ENCODE measurements around the gene ABHD10.
A peak's percentile ranks its signal among the peaks of the same experiment; 100 is the strongest.

ABHD10 gene

GRCh38 chr3:111963424-111963823 is 15.4 kb upstream of the ABHD10 start:
- H3K4me2 ChIP-seq (ENCODE audit: low read length), result no peak overlapping the region
- no peaks in the 10 kb centered on the region for H3K9me3 ChIP-seq (ENCODE audit: insufficient read depth, low read depth, low read length)
- H3K23ac ChIP-seq (ENCODE audit: low read length), result no peak overlapping the region
- H3K18ac ChIP-seq (ENCODE audit: low read length), result no peak overlapping the region
- H2BK5ac ChIP-seq (ENCODE audit: low read depth, low read length, poor library complexity), result no peak overlapping the region
- no peak overlapping the region for H3K9ac ChIP-seq (ENCODE audit: low read length)
- no peak overlapping the region for H2BK12ac ChIP-seq (ENCODE audit: low read length)
- H3K79me1 ChIP-seq (ENCODE audit: low read length), result no peaks in the 10 kb centered on the region
- no peak overlapping the region for H4K91ac ChIP-seq (ENCODE audit: low read depth, low read length)
- peaks cover 7 to 18% of the 10 kb centered on the region in 2 experiments for H3K36me3 ChIP-seq (ENCODE audit: control insufficient read depth in 1 of 2, insufficient read depth in 2 of 2, low read length in 2 of 2)
- H3K27me3 ChIP-seq (ENCODE audit: insufficient read depth, low read length), result no peaks in the 10 kb centered on the region
- H3K27ac ChIP-seq (ENCODE audit: low read depth, low read length), result no peak overlapping the region
- DNase-seq, result peak in 1 of 2 donors; percentile 34
- no peak overlapping the region for H3K4ac ChIP-seq (ENCODE audit: low read depth, low read length)
- no peak overlapping the region for H4K8ac ChIP-seq (ENCODE audit: low read depth, low read length)
- no peaks in the 10 kb centered on the region for H3K79me2 ChIP-seq (ENCODE audit: control insufficient read depth, insufficient read depth, low read length, poor library complexity)
- H2AK5ac ChIP-seq (ENCODE audit: low read length), result no peak overlapping the region
- H3K4me1 ChIP-seq (ENCODE audit: control insufficient read depth in 1 of 2, insufficient read depth in 2 of 2, low read length in 2 of 2), result no peaks in the 10 kb centered on the region
- H2BK120ac ChIP-seq (ENCODE audit: insufficient read depth, low read length, poor library complexity), result no peak overlapping the region
- H3K14ac ChIP-seq (ENCODE audit: low read length), result no peak overlapping the region
- no peak overlapping the region for H2AFZ ChIP-seq (ENCODE audit: insufficient read depth, low read length, poor library complexity)
- no peak overlapping the region for H4K12ac ChIP-seq (ENCODE audit: low read depth, low read length)
- no peak overlapping the region for H3K4me3 ChIP-seq (ENCODE audit: low read depth, low read length)
- no CpG with 5 or more reads among the region's 1 CpG for WGBS (ENCODE audit: extremely low coverage, insufficient coverage, insufficient read length)

DNA sequence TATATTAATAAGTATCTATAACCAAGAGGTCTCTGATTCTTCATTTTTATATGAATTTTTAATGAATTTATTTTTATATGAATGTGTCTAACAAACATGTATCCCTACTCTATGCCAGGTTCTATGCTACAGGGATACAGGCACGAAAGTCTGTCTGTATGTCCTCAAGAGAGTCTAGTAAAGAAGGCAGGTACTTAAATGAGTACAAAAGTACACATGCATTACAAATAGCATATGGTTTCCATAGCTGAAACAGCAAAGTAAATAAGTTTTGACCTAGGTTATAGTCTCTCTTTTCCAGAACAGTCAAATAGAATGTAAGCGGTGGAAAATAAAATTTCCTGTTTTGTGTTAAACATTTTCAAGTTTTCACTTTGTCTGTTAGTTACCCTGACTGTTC is 13.3 kb upstream of the ABHD10 start:
- H2BK120ac ChIP-seq (ENCODE audit: insufficient read depth, low read length, poor library complexity), result no peak overlapping the region
- H3K18ac ChIP-seq (ENCODE audit: low read length), result no peak overlapping the region
- H4K8ac ChIP-seq (ENCODE audit: low read depth, low read length), result no peak overlapping the region
- H2AFZ ChIP-seq (ENCODE audit: insufficient read depth, low read length, poor library complexity), result no peak overlapping the region
- H3K36me3 ChIP-seq (ENCODE audit: control insufficient read depth in 1 of 2, insufficient read depth in 2 of 2, low read length in 2 of 2), result peaks cover 6 to 16% of the 10 kb centered on the region in 2 experiments
- no peak overlapping the region for H3K4ac ChIP-seq (ENCODE audit: low read depth, low read length)
- H3K4me3 ChIP-seq (ENCODE audit: low read depth, low read length), result no peak overlapping the region
- DNase-seq, result no peak
- H3K79me1 ChIP-seq (ENCODE audit: low read length), result no peaks in the 10 kb centered on the region
- H3K9me3 ChIP-seq (ENCODE audit: insufficient read depth, low read depth, low read length), result no peaks in the 10 kb centered on the region
- H2BK12ac ChIP-seq (ENCODE audit: low read length), result no peak overlapping the region
- no peak overlapping the region for H3K14ac ChIP-seq (ENCODE audit: low read length)
- no peak overlapping the region for H3K27ac ChIP-seq (ENCODE audit: low read depth, low read length)
- no peak overlapping the region for H3K4me2 ChIP-seq (ENCODE audit: low read length)
- H4K12ac ChIP-seq (ENCODE audit: low read depth, low read length), result no peak overlapping the region
- H3K9ac ChIP-seq (ENCODE audit: low read length), result no peak overlapping the region
- H2BK5ac ChIP-seq (ENCODE audit: low read depth, low read length, poor library complexity), result no peak overlapping the region
- no peaks in the 10 kb centered on the region for H3K79me2 ChIP-seq (ENCODE audit: control insufficient read depth, insufficient read depth, low read length, poor library complexity)
- WGBS (ENCODE audit: extremely low coverage, insufficient coverage, insufficient read length), result no CpG with 5 or more reads among the region's 2 CpGs
- H4K91ac ChIP-seq (ENCODE audit: low read depth, low read length), result no peak overlapping the region
- no peaks in the 10 kb centered on the region for H3K27me3 ChIP-seq (ENCODE audit: insufficient read depth, low read length)
- H3K23ac ChIP-seq (ENCODE audit: low read length), result no peak overlapping the region
- no peaks in the 10 kb centered on the region for H3K4me1 ChIP-seq (ENCODE audit: control insufficient read depth in 1 of 2, insufficient read depth in 2 of 2, low read length in 2 of 2)
- no peak overlapping the region for H2AK5ac ChIP-seq (ENCODE audit: low read length)

DNA sequence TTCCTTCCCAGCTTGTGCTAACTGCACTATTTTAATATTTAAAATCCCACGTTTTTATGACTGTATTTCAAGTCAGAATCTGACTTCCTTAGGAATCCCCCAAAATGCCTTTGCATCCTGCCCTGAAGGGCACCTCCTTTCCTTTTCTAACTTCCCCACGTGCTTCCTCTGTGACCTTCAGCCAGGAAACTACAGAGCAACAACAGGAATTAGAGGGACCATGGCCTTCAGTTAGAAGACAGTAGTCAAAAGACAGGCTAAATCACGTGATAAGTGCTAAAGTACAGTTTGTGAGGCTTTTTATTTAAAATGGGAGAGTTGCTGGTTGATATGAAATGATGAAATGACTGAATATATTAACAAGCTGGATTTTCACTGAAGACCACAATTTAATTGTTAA is 11.8 kb upstream of the ABHD10 start:
- Histone ChIP-seq H3K36me3 (ENCODE audit: control insufficient read depth in 1 of 2, insufficient read depth in 2 of 2, low read length in 2 of 2) (peaks cover 8 to 16% of the 10 kb centered on the region in 2 experiments), H3K27ac (ENCODE audit: low read depth, low read length) (no peak overlapping the region), H4K91ac (ENCODE audit: low read depth, low read length) (no peak overlapping the region), H2BK120ac (ENCODE audit: insufficient read depth, low read length, poor library complexity) (no peak overlapping the region), H3K4ac (ENCODE audit: low read depth, low read length) (no peak overlapping the region), H3K18ac (ENCODE audit: low read length) (no peak overlapping the region), H3K9ac (ENCODE audit: low read length) (no peak overlapping the region), H3K79me1 (ENCODE audit: low read length) (no peaks in the 10 kb centered on the region), H3K4me3 (ENCODE audit: low read depth, low read length) (no peak overlapping the region), H2BK5ac (ENCODE audit: low read depth, low read length, poor library complexity) (no peak overlapping the region), H2AFZ (ENCODE audit: insufficient read depth, low read length, poor library complexity) (no peak overlapping the region), H3K9me3 (ENCODE audit: insufficient read depth, low read depth, low read length) (no peaks in the 10 kb centered on the region), H3K79me2 (ENCODE audit: control insufficient read depth, insufficient read depth, low read length, poor library complexity) (no peaks in the 10 kb centered on the region), H3K14ac (ENCODE audit: low read length) (no peak overlapping the region), H3K23ac (ENCODE audit: low read length) (no peak overlapping the region), H3K4me1 (ENCODE audit: control insufficient read depth in 1 of 2, insufficient read depth in 2 of 2, low read length in 2 of 2) (no peaks in the 10 kb centered on the region), H2BK12ac (ENCODE audit: low read length) (no peak overlapping the region), H3K4me2 (ENCODE audit: low read length) (no peak overlapping the region), H3K27me3 (ENCODE audit: insufficient read depth, low read length) (no peaks in the 10 kb centered on the region), H2AK5ac (ENCODE audit: low read length) (no peak overlapping the region), H4K8ac (ENCODE audit: low read depth, low read length) (no peak overlapping the region), H4K12ac (ENCODE audit: low read depth, low read length) (no peak overlapping the region)
- no CpG with 5 or more reads among the region's 3 CpGs for WGBS (ENCODE audit: extremely low coverage, insufficient coverage, insufficient read length)
- DNase-seq, result no peak

- Histone ChIP-seq H3K14ac (ENCODE audit: low read length) (no peak overlapping the region), H2AFZ (ENCODE audit: insufficient read depth, low read length, poor library complexity) (no peak overlapping the region), H2BK5ac (ENCODE audit: low read depth, low read length, poor library complexity) (no peak overlapping the region), H3K4me3 (ENCODE audit: low read depth, low read length) (no peak overlapping the region), H2AK5ac (ENCODE audit: low read length) (no peak overlapping the region), H3K9me3 (ENCODE audit: insufficient read depth, low read depth, low read length) (no peaks in the 10 kb centered on the region), H3K27me3 (ENCODE audit: insufficient read depth, low read length) (no peaks in the 10 kb centered on the region), H4K12ac (ENCODE audit: low read depth, low read length) (no peak overlapping the region), H3K4me1 (ENCODE audit: control insufficient read depth in 1 of 2, insufficient read depth in 2 of 2, low read length in 2 of 2) (no peaks in the 10 kb centered on the region), H2BK120ac (ENCODE audit: insufficient read depth, low read length, poor library complexity) (no peak overlapping the region), H3K27ac (ENCODE audit: low read depth, low read length) (no peak overlapping the region), H4K91ac (ENCODE audit: low read depth, low read length) (no peak overlapping the region), H3K4ac (ENCODE audit: low read depth, low read length) (no peak overlapping the region), H3K36me3 (ENCODE audit: control insufficient read depth in 1 of 2, insufficient read depth in 2 of 2, low read length in 2 of 2) (peaks cover 4 to 15% of the 10 kb centered on the region in 2 experiments), H3K79me2 (ENCODE audit: control insufficient read depth, insufficient read depth, low read length, poor library complexity) (no peaks in the 10 kb centered on the region), H3K4me2 (ENCODE audit: low read length) (no peak overlapping the region), H3K9ac (ENCODE audit: low read length) (no peak overlapping the region), H4K8ac (ENCODE audit: low read depth, low read length) (no peak overlapping the region), H2BK12ac (ENCODE audit: low read length) (no peak overlapping the region), H3K23ac (ENCODE audit: low read length) (no peak overlapping the region), H3K79me1 (ENCODE audit: low read length) (no peaks in the 10 kb centered on the region), H3K18ac (ENCODE audit: low read length) (no peak overlapping the region)
- no CpG with 5 or more reads among the region's 8 CpGs for WGBS (ENCODE audit: extremely low coverage, insufficient coverage, insufficient read length)
- DNase-seq, result peak; percentile 83 to 95
These were observed 11.1 kb upstream of the ABHD10 start for GRCh38 chr3:111967651-111968274.

All from trophoblast cell (in vitro differentiated cells and primary cell).